HG02938 (cell line): Measurements from ENCODE around the gene ECHDC1.
"Not testable (repeated sequence)": the region's sequence is repeated elsewhere in the genome, so short reads cannot be mapped to it uniquely, and the experiment has no call there.

Experiments
- ATAC-seq: cut with Tn5 transposase; IDR thresholded peaks from one replicate; pipeline ENCODE4 v1.9.1; 2021; ENCODE audit warnings: mild to moderate bottlenecking, moderate library complexity; ENCODE audit not compliant: unreplicated experiment

Gene ECHDC1

GRCh38 chr6:127342946-127343808 lies at the start of gene ECHDC1:
Gene ECHDC1 (minus strand): TSS chr6:127343609. CDS start chr6:127331028, 12,581 bp downstream.
- peak; percentile 61 for ATAC-seq

- no peak for ATAC-seq
Measured at GRCh38 chr6:127392301-127392700, 48.9 kb upstream of the ECHDC1 start.

GRCh38 chr6:127391094-127391953 lies 47.9 kb upstream of the ECHDC1 start:
- ATAC-seq: no peak

GRCh38 chr6:127389706-127390105 lies 46.3 kb upstream of the ECHDC1 start:
- no peak for ATAC-seq

GRCh38 chr6:127385668-127386430 lies 42.4 kb upstream of the ECHDC1 start:
- ATAC-seq: no peak

GRCh38 chr6:127384848-127385247 lies 41.4 kb upstream of the ECHDC1 start:
- not testable (repeated sequence) for ATAC-seq

- ATAC-seq: no peak
Measured at GRCh38 chr6:127383988-127384387, 40.6 kb upstream of the ECHDC1 start.

- no peak for ATAC-seq
Measured at GRCh38 chr6:127382413-127382812, 39.0 kb upstream of the ECHDC1 start.

GRCh38 chr6:127381384-127381783 lies 38.0 kb upstream of the ECHDC1 start:
- no peak for ATAC-seq

GRCh38 chr6:127376685-127377084 lies 33.3 kb upstream of the ECHDC1 start:
- no peak for ATAC-seq

- ATAC-seq: no peak
Measured at GRCh38 chr6:127367023-127367375, 23.6 kb upstream of the ECHDC1 start.

- no peak for ATAC-seq
Measured at GRCh38 chr6:127366282-127367022, 23.0 kb upstream of the ECHDC1 start.

GRCh38 chr6:127365874-127366273 lies 22.5 kb upstream of the ECHDC1 start:
- no peak for ATAC-seq

- ATAC-seq: no peak
Measured at GRCh38 chr6:127352524-127352923, 9.1 kb upstream of the ECHDC1 start.

- ATAC-seq: no peak
Measured at GRCh38 chr6:127349980-127350379, 6.6 kb upstream of the ECHDC1 start.

GRCh38 chr6:127348028-127348661 lies 4.7 kb upstream of the ECHDC1 start:
- no peak for ATAC-seq

- no peak for ATAC-seq
Measured at GRCh38 chr6:127347178-127347577, 3.8 kb upstream of the ECHDC1 start.

- ATAC-seq: no peak
Measured at GRCh38 chr6:127345521-127345920, 2.1 kb upstream of the ECHDC1 start.

GRCh38 chr6:127343809-127344659 lies 625 bp upstream of the ECHDC1 start:
- peak; percentile 7 for ATAC-seq
